GM04503 (cell line): ENCODE results near the gene DCTN1.
"Not testable (repeated sequence)": the region's sequence is repeated elsewhere in the genome, so short reads cannot be mapped to it uniquely, and the experiment has no call there.

Experiments
- DNase-seq: peaks from one replicate; pipeline ENCODE4 v3.0.0-alpha.2; 2012; ENCODE audit warnings: low read depth

Gene DCTN1

GRCh38 chr2:74379851-74380789, at the start of gene DCTN1:
TSS of gene DCTN1 (minus strand) at chr2:74380311. CDS start at chr2:74380037, 274 bp downstream.
- DNase-seq = no peak

GRCh38 chr2:74428675-74429074, 48.6 kb upstream of the DCTN1 start:
- no peak for DNase-seq

- DNase-seq = no peak
Observed at GRCh38 chr2:74427551-74427950, 47.4 kb upstream of the DCTN1 start.

GRCh38 chr2:74426181-74426758, 46.2 kb upstream of the DCTN1 start:
- no peak for DNase-seq

- no peak for DNase-seq
Observed at GRCh38 chr2:74425523-74425922, 45.4 kb upstream of the DCTN1 start.

- no peak for DNase-seq
Observed at GRCh38 chr2:74424995-74425406, 44.9 kb upstream of the DCTN1 start.

- DNase-seq = no peak
Observed at GRCh38 chr2:74424139-74424992, 44.3 kb upstream of the DCTN1 start.

GRCh38 chr2:74423231-74424095, 43.4 kb upstream of the DCTN1 start:
- no peak for DNase-seq

GRCh38 chr2:74421221-74421870, 41.2 kb upstream of the DCTN1 start, which contains the start of the genes C2orf81 and WDR54:
TSS of gene C2orf81 (minus strand) at chr2:74421619. CDS start at chr2:74421560, 59 bp downstream.
TSS of gene WDR54 (plus strand) at chr2:74421730. CDS start at chr2:74422154, 424 bp downstream.
- DNase-seq = no peak

- DNase-seq = not testable (repeated sequence)
Observed at GRCh38 chr2:74420443-74421103, 40.5 kb upstream of the DCTN1 start.

- DNase-seq = no peak
Observed at GRCh38 chr2:74420006-74420405, 39.9 kb upstream of the DCTN1 start.

GRCh38 chr2:74419345-74419744, 39.2 kb upstream of the DCTN1 start:
- no peak for DNase-seq

GRCh38 chr2:74418312-74418711, 38.2 kb upstream of the DCTN1 start:
- DNase-seq = no peak

- DNase-seq = no peak
Observed at GRCh38 chr2:74417763-74418162, 37.7 kb upstream of the DCTN1 start.

- DNase-seq = no peak
Observed at GRCh38 chr2:74417197-74417596, 37.1 kb upstream of the DCTN1 start.

- DNase-seq = no peak
Observed at GRCh38 chr2:74416778-74417177, 36.7 kb upstream of the DCTN1 start.

GRCh38 chr2:74415762-74416395, 35.8 kb upstream of the DCTN1 start:
- no peak for DNase-seq

- DNase-seq = no peak
Observed at GRCh38 chr2:74414881-74415761, 35.0 kb upstream of the DCTN1 start.

GRCh38 chr2:74414441-74414840, 34.3 kb upstream of the DCTN1 start:
- no peak for DNase-seq
